HL-60 (cell line): ENCODE results near the gene GTF2H2.
"Not testable (repeated sequence)": the region's sequence is repeated elsewhere in the genome, so short reads cannot be mapped to it uniquely, and the experiment has no call there.

Experiments used
- DNase-seq, 2 experiments: peaks; one replicate each; pipeline ENCODE4 v3.0.0-alpha.2; 2010 to 2020; ENCODE audit warnings: low read depth in 1 of 2, low spot score in 1 of 2
- H3K27ac ChIP-seq: fragments of 250-450 bp; sonication (Bioruptor Pico); replicated peaks from 2 replicates; pipeline ENCODE4 v1.5.1; 2020; ENCODE audit warnings: mild to moderate bottlenecking, moderate library complexity
- H3K27me3 ChIP-seq: fragments of 250-450 bp; sonication (Bioruptor Pico); 2 replicates; pipeline ENCODE4 v1.5.1; 2021; ENCODE audit warnings: mild to moderate bottlenecking, moderate library complexity; ENCODE audit not compliant: insufficient read depth, poor library complexity, severe bottlenecking
- H3K4me3 ChIP-seq: replicated peaks from 2 replicates; pipeline ENCODE4 v1.5.1; 2011; ENCODE audit warnings: mild to moderate bottlenecking, control low read depth, low read length; ENCODE audit not compliant: insufficient read depth
- long read RNA-seq: library from polyadenylated mRNA; unstranded; transcript quantifications from one replicate; pipeline ENCODE4 v2.0.0, GENCODE V29; 2020

The GTF2H2 gene
- long read RNA-seq = 0 reads

GRCh38 chr5:71067262-71067928, at the start of gene GTF2H2:
GTF2H2 (minus strand) TSS chr5:71067676; CDS start chr5:71062763, 4,913 bp downstream.
- H3K27me3 ChIP-seq, H3K4me3 ChIP-seq, H3K27ac ChIP-seq, DNase-seq: not testable (repeated sequence)

- DNase-seq, H3K4me3 ChIP-seq, H3K27me3 ChIP-seq, H3K27ac ChIP-seq: not testable (repeated sequence)
Observed at GRCh38 chr5:71109730-71110275, 42.3 kb upstream of the GTF2H2 start.

GRCh38 chr5:71099996-71100395, 32.5 kb upstream of the GTF2H2 start:
- not testable (repeated sequence) for DNase-seq, H3K27ac ChIP-seq, H3K27me3 ChIP-seq, H3K4me3 ChIP-seq

GRCh38 chr5:71097930-71098203, 30.4 kb upstream of the GTF2H2 start:
- DNase-seq, H3K27ac ChIP-seq, H3K27me3 ChIP-seq, H3K4me3 ChIP-seq: not testable (repeated sequence)

GRCh38 chr5:71097173-71097929, 29.9 kb upstream of the GTF2H2 start:
- not testable (repeated sequence) for H3K27me3 ChIP-seq, H3K27ac ChIP-seq, DNase-seq, H3K4me3 ChIP-seq

GRCh38 chr5:71089773-71090172, 22.3 kb upstream of the GTF2H2 start:
- not testable (repeated sequence) for DNase-seq, H3K27me3 ChIP-seq, H3K4me3 ChIP-seq, H3K27ac ChIP-seq

- H3K27me3 ChIP-seq, DNase-seq, H3K27ac ChIP-seq, H3K4me3 ChIP-seq: not testable (repeated sequence)
Observed at GRCh38 chr5:71088754-71089153, 21.3 kb upstream of the GTF2H2 start.

- DNase-seq, H3K27ac ChIP-seq, H3K4me3 ChIP-seq, H3K27me3 ChIP-seq: not testable (repeated sequence)
Observed at GRCh38 chr5:71086145-71086544, 18.7 kb upstream of the GTF2H2 start.

- H3K4me3 ChIP-seq, H3K27me3 ChIP-seq, DNase-seq, H3K27ac ChIP-seq: not testable (repeated sequence)
Observed at GRCh38 chr5:71084280-71085063, 17.0 kb upstream of the GTF2H2 start.

- DNase-seq, H3K27me3 ChIP-seq, H3K27ac ChIP-seq, H3K4me3 ChIP-seq: not testable (repeated sequence)
Observed at GRCh38 chr5:71082898-71083297, 15.4 kb upstream of the GTF2H2 start.

- DNase-seq, H3K27me3 ChIP-seq, H3K27ac ChIP-seq, H3K4me3 ChIP-seq: not testable (repeated sequence)
Observed at GRCh38 chr5:71082340-71082739, 14.9 kb upstream of the GTF2H2 start.

GRCh38 chr5:71061322-71061721, 6.2 kb downstream of the GTF2H2 start:
- H3K4me3 ChIP-seq, DNase-seq, H3K27ac ChIP-seq, H3K27me3 ChIP-seq: not testable (repeated sequence)

- DNase-seq, H3K4me3 ChIP-seq, H3K27me3 ChIP-seq: not testable (repeated sequence)
Observed at GRCh38 chr5:71059426-71059825, 8.1 kb downstream of the GTF2H2 start.

GRCh38 chr5:71044808-71045207, 22.7 kb downstream of the GTF2H2 start:
- not testable (repeated sequence) for H3K27ac ChIP-seq, H3K27me3 ChIP-seq, DNase-seq, H3K4me3 ChIP-seq

More at GRCh38 chr5:71059426-71059825, 8.1 kb downstream of the GTF2H2 start:
- not testable (repeated sequence) for H3K27ac ChIP-seq
